Fibroblast of pulmonary artery (primary cell): ENCODE measurements around the gene IRF4.

ENCODE experiments used
- DNase-seq: peaks from one replicate; pipeline ENCODE4 v3.0.0-alpha.2; 2010; ENCODE audit warnings: low read depth
- H3K4me3 ChIP-seq: replicated peaks from 2 replicates; pipeline ENCODE4 v1.5.1; 2011; ENCODE audit warnings: low read depth, mild to moderate bottlenecking, control low read depth, low read length, moderate library complexity
- CTCF ChIP-seq: IDR thresholded peaks from 2 replicates; pipeline ENCODE4 v1.5.1; 2011; ENCODE audit warnings: mild to moderate bottlenecking, control low read depth, low read length, inconsistent platforms; ENCODE audit errors: missing control alignments

Gene IRF4

GRCh38 chr6:449057-449430 is 57.5 kb downstream of the IRF4 start:
- H3K4me3 ChIP-seq = no peak overlapping the region
- TF ChIP-seq CTCF = no peak
- DNase-seq = no peak

GRCh38 chr6:449486-450419 is 58.2 kb downstream of the IRF4 start:
- no peak for DNase-seq
- no peak overlapping the region for H3K4me3 ChIP-seq
- no peak for TF ChIP-seq CTCF

DNA sequence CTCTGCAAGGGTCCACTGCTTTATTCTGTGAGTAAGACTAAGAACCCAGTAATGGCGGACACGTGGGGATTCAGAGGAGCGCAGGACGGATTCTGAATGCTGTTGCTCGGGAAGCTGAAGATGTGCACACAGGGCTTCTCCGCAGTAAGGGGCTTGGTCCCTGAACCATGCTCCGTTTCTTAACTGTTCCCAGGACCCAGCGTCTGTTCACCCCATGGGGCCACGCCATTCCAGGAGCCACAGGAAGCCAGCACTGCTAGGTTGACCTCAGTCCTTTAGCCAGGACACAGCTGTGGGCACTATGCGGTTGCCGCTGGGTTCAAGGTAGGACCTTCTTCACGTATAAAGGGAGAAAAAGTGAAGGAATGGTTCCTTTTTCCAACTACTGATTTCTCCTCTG is 59.8 kb downstream of the IRF4 start:
- no peak for TF ChIP-seq CTCF
- no peak overlapping the region for H3K4me3 ChIP-seq
- no peak for DNase-seq

- DNase-seq = no peak
- no peak for TF ChIP-seq CTCF
Measured at GRCh38 chr6:451847-452246, 60.3 kb downstream of the IRF4 start.

GRCh38 chr6:452301-453067 is 60.9 kb downstream of the IRF4 start:
- no peak for DNase-seq
- TF ChIP-seq CTCF = no peak
- no peak overlapping the region for H3K4me3 ChIP-seq

More at GRCh38 chr6:451847-452246, 60.3 kb downstream of the IRF4 start:
- H3K4me3 ChIP-seq = no peak overlapping the region

DNA sequence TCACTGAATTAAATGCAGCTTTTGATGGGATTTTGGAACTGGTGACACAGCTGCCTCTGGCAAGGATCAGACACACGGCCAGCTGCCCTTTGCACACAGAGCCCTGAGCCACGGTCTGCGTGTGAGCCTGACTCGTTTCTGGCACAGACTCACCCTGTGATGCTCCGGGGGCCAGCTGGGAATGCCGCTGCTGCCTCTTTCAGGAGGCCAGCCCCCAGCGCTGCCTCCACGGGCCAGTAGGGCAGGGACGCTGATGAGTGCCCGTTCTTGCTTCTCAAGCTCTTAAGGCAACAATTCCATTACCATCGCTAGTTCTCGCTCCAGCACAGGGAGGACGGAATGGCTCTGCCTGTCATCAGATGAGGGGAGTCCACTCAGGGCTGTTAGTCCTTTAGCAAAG is 61.6 kb downstream of the IRF4 start:
- H3K4me3 ChIP-seq = no peak overlapping the region
- no peak for DNase-seq
- no peak for TF ChIP-seq CTCF
